HepG2 (cell line): ENCODE measurements around the gene TUT1. TPM values are rescaled to one million over a fixed set of nuclear protein-coding genes. Genes with fewer than 3 reads are reported as not detected.

Experiments used
- BHLHE40 ChIP-seq: IDR thresholded peaks from 2 replicates; pipeline ENCODE4 v1.6.1; 2011; ENCODE audit warnings: low read length, improper control_type of control experiment
- ELF1 ChIP-seq: sonication (generic); formaldehyde crosslinking; IDR thresholded peaks from 2 replicates; pipeline ENCODE4 v1.4.0; 2020; ENCODE audit warnings: missing genetic modification reagents
- ETV6 ChIP-seq: sonication (generic); formaldehyde crosslinking; conservative IDR thresholded peaks from 2 replicates; pipeline ENCODE4 v1.4.0; 2020; ENCODE audit warnings: missing genetic modification reagents
- FOXA3 ChIP-seq: IDR thresholded peaks from 2 replicates; pipeline ENCODE4 v1.6.1; 2016; ENCODE audit warnings: missing genetic modification reagents, missing compliant biosample characterization
- HIVEP1 ChIP-seq: sonication (generic); formaldehyde crosslinking; IDR thresholded peaks from 2 replicates; pipeline ENCODE4 v1.4.0; 2020; ENCODE audit warnings: mild to moderate bottlenecking, missing genetic modification reagents
- IKZF4 ChIP-seq: sonication (generic); formaldehyde crosslinking; IDR thresholded peaks from 2 replicates; pipeline ENCODE4 v1.5.1; 2020; ENCODE audit warnings: borderline replicate concordance, mild to moderate bottlenecking, low read depth, missing genetic modification reagents; ENCODE audit errors: not compliant biosample characterization
- KDM5B ChIP-seq: sonication (generic); formaldehyde crosslinking; IDR thresholded peaks from 2 replicates; pipeline ENCODE4 v1.4.0; 2020; ENCODE audit warnings: missing genetic modification reagents, mild to moderate bottlenecking, borderline replicate concordance
- PBX3 ChIP-seq: sonication (generic); formaldehyde crosslinking; IDR thresholded peaks from 2 replicates; pipeline ENCODE4 v1.8.1; 2023; ENCODE audit warnings: missing genetic modification reagents, inconsistent platforms, borderline replicate concordance
- PCBP1 ChIP-seq: fragments of 200-400 bp; formaldehyde crosslinking; IDR thresholded peaks from 2 replicates; pipeline ENCODE4 v1.6.1; 2017; ENCODE audit warnings: mild to moderate bottlenecking, low read depth, low read length, borderline replicate concordance
- TCF12 ChIP-seq, 2 experiments: fragments of 450-650 bp in 1 of 2; sonication (generic) in 1 of 2; formaldehyde crosslinking in 1 of 2; IDR thresholded peaks; 2 replicates each; pipeline versions ENCODE4 v1.6.1 to v1.8.0; 2017 to 2022; ENCODE audit warnings: antibody characterized with exemption in 1 of 2, mild to moderate bottlenecking in 1 of 2, missing genetic modification reagents in 1 of 2, moderate library complexity in 1 of 2
- ZBTB21 ChIP-seq: sonication (generic); formaldehyde crosslinking; IDR thresholded peaks from 2 replicates; pipeline ENCODE4 v1.4.0; 2020; ENCODE audit warnings: missing genetic modification reagents
- ZNF275 ChIP-seq: sonication (generic); formaldehyde crosslinking; IDR thresholded peaks from 2 replicates; pipeline ENCODE4 v1.8.0; 2022; ENCODE audit warnings: missing genetic modification reagents, mild to moderate bottlenecking, inconsistent platforms, borderline replicate concordance
- ZNF292 ChIP-seq: sonication (generic); formaldehyde crosslinking; IDR thresholded peaks from 2 replicates; pipeline ENCODE4 v1.8.1; 2022; ENCODE audit warnings: mild to moderate bottlenecking, low read depth, missing genetic modification reagents, borderline replicate concordance
- ZNF556 ChIP-seq: sonication (generic); formaldehyde crosslinking; IDR thresholded peaks from 2 replicates; pipeline ENCODE4 v1.4.0; 2020; ENCODE audit warnings: mild to moderate bottlenecking, missing genetic modification reagents, borderline replicate concordance
- ZNF597 ChIP-seq: sonication (generic); formaldehyde crosslinking; IDR thresholded peaks from 2 replicates; pipeline ENCODE4 v1.5.0; 2020; ENCODE audit warnings: missing genetic modification reagents
- ZNF691 ChIP-seq: sonication (generic); formaldehyde crosslinking; IDR thresholded peaks from 2 replicates; pipeline ENCODE4 v1.4.0; 2020; ENCODE audit warnings: missing genetic modification reagents, low read depth, mild to moderate bottlenecking, borderline replicate concordance
- ZNF724P ChIP-seq: sonication (generic); formaldehyde crosslinking; IDR thresholded peaks from 2 replicates; pipeline ENCODE4 v1.8.0; 2022; ENCODE audit warnings: missing genetic modification reagents, borderline replicate concordance
- polyA plus RNA-seq, 8 experiments: library from polyadenylated mRNA; depleted of rRNA in 3 of 8; stranded (reverse) in 7 of 8; unstranded in 1 of 8; fragments of >200 nt; fragmentation: Illumina TruSeq in 4 of 8; extraction: Trizol in 4 of 8; gene quantifications; 2 replicates each; pipeline versions ENCODE4 v1.2.1 to v1.2.3, GENCODE V29; 2011 to 2016; ENCODE audit warnings: low read depth in 4 of 8, missing spikeins in 1 of 8, mixed read lengths in 1 of 8; ENCODE audit not compliant: insufficient read depth in 1 of 8
- total RNA-seq, 5 experiments: library from RNA; depleted of rRNA; stranded (reverse); fragments of >200 nt; fragmentation: Illumina TruSeq; extraction: Trizol; gene quantifications; 2 replicates each; pipeline ENCODE4 v1.2.3, GENCODE V29; 2016; ENCODE audit warnings: low read depth in 1 of 5
- TF ChIP-seq, protein P1 (sequence below): sonication (generic); formaldehyde crosslinking; IDR thresholded peaks from 2 replicates; pipeline ENCODE4 v1.8.1; 2022; ENCODE audit warnings: mild to moderate bottlenecking, missing genetic modification reagents
- TF ChIP-seq, protein P2 (sequence below): sonication (generic); formaldehyde crosslinking; IDR thresholded peaks from 2 replicates; pipeline ENCODE4 v1.9.0; 2022; ENCODE audit warnings: missing genetic modification reagents, mild to moderate bottlenecking, borderline replicate concordance

Gene TUT1
- total and polyA plus RNA-seq, 2 of the 13 experiments (the other 11 are each of a cell fraction or from before 2014, with no cell fraction given), result 9.7 to 14.3 TPM

DNA sequence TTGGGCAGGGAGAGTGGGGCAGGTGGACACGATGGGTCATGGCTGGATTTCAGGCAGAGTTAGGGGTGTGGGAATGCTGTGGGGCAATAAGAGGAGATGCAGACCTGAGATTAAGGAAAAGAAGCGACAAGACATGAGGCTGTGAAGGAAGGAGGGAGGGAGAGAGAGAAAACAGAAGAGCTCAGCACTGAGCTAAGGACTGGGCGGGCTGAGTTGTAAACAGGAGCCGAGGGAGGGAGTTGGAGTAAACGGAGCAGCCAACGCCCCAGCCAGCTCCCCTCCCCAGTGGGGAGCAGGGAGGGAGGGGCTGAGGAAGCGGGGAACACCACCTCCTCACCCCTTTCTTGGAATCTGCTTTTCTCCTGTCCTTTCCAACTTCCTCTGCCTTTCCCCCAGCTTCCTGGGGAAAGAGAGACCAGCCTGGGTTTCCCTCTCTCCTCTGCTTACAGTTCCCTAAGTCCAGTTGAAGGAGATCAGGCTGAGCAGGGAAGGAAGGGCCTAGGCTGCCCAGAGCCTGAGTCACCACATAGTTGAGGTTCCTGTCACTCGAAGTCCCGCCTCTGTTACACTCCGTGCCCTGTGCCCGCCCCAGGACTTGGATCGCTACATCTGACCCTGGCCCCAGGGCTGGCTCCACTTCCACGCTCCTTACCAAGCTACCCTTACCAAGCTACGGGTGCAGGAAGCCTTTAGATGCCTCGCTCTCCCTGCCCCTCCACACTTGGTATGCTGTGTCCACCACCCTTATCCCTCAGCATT, 38.1 kb downstream of the TUT1 start (continued):
- TF ChIP-seq FOXA3 (peak; percentile 27; the same call in 1 of the 2 replicates), PBX3 (CRISPR knock-in tag) (no peak), ZNF275 (CRISPR knock-in tag) (no peak), ZNF556 (CRISPR knock-in tag) (no peak), ZNF691 (CRISPR knock-in tag) (no peak), ZNF597 (CRISPR knock-in tag) (no peak), ZBTB21 (no peak), ELF1 (CRISPR knock-in tag) (no peak), ZNF724P (no peak), PCBP1 (no peak), HIVEP1 (CRISPR knock-in tag) (no peak), IKZF4 (CRISPR knock-in tag) (peak; percentile 19), TCF12 (IDR thresholded peaks at IDR 0.05) (no peak), TCF12 (CRISPR knock-in tag; IDR thresholded peaks at IDR 0.05) (no peak), ZNF292 (no peak), BHLHE40 (no peak), KDM5B (peak; percentile 46; the same call in 1 of the 2 replicates), ETV6 (CRISPR knock-in tag) (no peak)
- TF ChIP-seq, protein P1, sequence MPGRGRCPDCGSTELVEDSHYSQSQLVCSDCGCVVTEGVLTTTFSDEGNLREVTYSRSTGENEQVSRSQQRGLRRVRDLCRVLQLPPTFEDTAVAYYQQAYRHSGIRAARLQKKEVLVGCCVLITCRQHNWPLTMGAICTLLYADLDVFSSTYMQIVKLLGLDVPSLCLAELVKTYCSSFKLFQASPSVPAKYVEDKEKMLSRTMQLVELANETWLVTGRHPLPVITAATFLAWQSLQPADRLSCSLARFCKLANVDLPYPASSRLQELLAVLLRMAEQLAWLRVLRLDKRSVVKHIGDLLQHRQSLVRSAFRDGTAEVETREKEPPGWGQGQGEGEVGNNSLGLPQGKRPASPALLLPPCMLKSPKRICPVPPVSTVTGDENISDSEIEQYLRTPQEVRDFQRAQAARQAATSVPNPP (CRISPR knock-in tag), result no peak
- TF ChIP-seq, protein P2, sequence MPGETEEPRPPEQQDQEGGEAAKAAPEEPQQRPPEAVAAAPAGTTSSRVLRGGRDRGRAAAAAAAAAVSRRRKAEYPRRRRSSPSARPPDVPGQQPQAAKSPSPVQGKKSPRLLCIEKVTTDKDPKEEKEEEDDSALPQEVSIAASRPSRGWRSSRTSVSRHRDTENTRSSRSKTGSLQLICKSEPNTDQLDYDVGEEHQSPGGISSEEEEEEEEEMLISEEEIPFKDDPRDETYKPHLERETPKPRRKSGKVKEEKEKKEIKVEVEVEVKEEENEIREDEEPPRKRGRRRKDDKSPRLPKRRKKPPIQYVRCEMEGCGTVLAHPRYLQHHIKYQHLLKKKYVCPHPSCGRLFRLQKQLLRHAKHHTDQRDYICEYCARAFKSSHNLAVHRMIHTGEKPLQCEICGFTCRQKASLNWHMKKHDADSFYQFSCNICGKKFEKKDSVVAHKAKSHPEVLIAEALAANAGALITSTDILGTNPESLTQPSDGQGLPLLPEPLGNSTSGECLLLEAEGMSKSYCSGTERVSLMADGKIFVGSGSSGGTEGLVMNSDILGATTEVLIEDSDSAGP, result peak; percentile 40; the same call in 1 of the 2 replicates
